H1 (cell line): ENCODE data around the gene TMC6. TPM values are rescaled to one million over a fixed set of nuclear protein-coding genes. Genes with fewer than 3 reads are reported as not detected.

Experiments
- CTCF ChIA-PET: fragments of 300-600 bp; sonication (Branson Sonifier 250); formaldehyde crosslinking; loops from one replicate; lab custom pipeline; 2021; ENCODE audit not compliant: partially characterized antibody; lab: Charles Lee
- POLR2A ChIA-PET: fragments of 300-600 bp; sonication (Branson Sonifier 250); formaldehyde crosslinking; loops from one replicate; lab custom pipeline; 2021; ENCODE audit warnings: inconsistent platforms; ENCODE audit not compliant: partially characterized antibody; lab: Charles Lee
- DNase-seq, 2 experiments: peaks; one replicate each; pipeline versions ENCODE4 v3.0.0 to v3.0.0-alpha.2; 2010 to 2022; ENCODE audit warnings: low spot score in 2 of 2, low read depth in 1 of 2, mixed read lengths in 1 of 2
- FAIRE-seq: peaks from 2 replicates; lab custom pipeline; 2011; peaks lifted over from hg19 to GRCh38; lab: Jason Lieb, UNC
- H2AFZ ChIP-seq: 2 replicates; pipeline ENCODE4 v1.8.1; 2012; ENCODE audit warnings: low read length, inconsistent platforms
- H2AK5ac ChIP-seq: 2 replicates; pipeline ENCODE4 v1.6.1; 2013; ENCODE audit warnings: low read depth, low read length
- H2BK120ac ChIP-seq: replicated peaks from 2 replicates; pipeline ENCODE3; 2013; ENCODE audit warnings: low read depth, low read length, inconsistent platforms
- H2BK12ac ChIP-seq: 2 replicates; pipeline ENCODE4 v1.6.1; 2013; ENCODE audit warnings: low read depth, low read length
- H2BK15ac ChIP-seq: 2 replicates; pipeline ENCODE4 v1.6.1; 2013; ENCODE audit warnings: low read length
- H2BK20ac ChIP-seq: 2 replicates; pipeline ENCODE4 v1.6.1; 2013; ENCODE audit warnings: low read length
- H2BK5ac ChIP-seq: 2 replicates; pipeline ENCODE4 v1.6.1; 2013; ENCODE audit warnings: low read depth, low read length
- H3K14ac ChIP-seq: 2 replicates; pipeline ENCODE4 v1.6.1; 2013; ENCODE audit warnings: inconsistent platforms; ENCODE audit not compliant: insufficient read length
- H3K18ac ChIP-seq: 2 replicates; pipeline ENCODE4 v1.6.1; 2013; ENCODE audit warnings: low read length; ENCODE audit errors: extremely low read depth
- H3K23ac ChIP-seq: 2 replicates; pipeline ENCODE4 v1.6.1; 2013; ENCODE audit warnings: inconsistent platforms; ENCODE audit not compliant: insufficient read length
- H3K23me2 ChIP-seq: 2 replicates; pipeline ENCODE4 v1.6.1; 2013; ENCODE audit warnings: low read depth, low read length
- H3K27ac ChIP-seq: 2 replicates; pipeline ENCODE4 v1.6.1; 2011; ENCODE audit warnings: low read depth, low read length, inconsistent platforms
- H3K27me3 ChIP-seq, 4 experiments: replicated peaks in 1 of 4; 1 replicate in 1 of 4; 2 replicates in 3 of 4; pipeline versions ENCODE4 v1.6.1 to v1.8.1; 2011 to 2013; ENCODE audit warnings: low read length in 3 of 4, mild to moderate bottlenecking in 3 of 4, inconsistent platforms in 2 of 4, mixed read lengths in 2 of 4, moderate library complexity in 1 of 4; ENCODE audit not compliant: control insufficient read depth in 3 of 4, insufficient read depth in 3 of 4; ENCODE audit errors: extremely low read depth in 1 of 4
- H3K36me3 ChIP-seq, 4 experiments: 2 replicates each; pipeline versions ENCODE4 v1.6.1 to v1.8.1; 2011 to 2013; ENCODE audit warnings: mild to moderate bottlenecking in 4 of 4, low read length in 3 of 4, moderate library complexity in 2 of 4, control low read depth in 1 of 4, inconsistent platforms in 1 of 4; ENCODE audit not compliant: insufficient read depth in 4 of 4, control insufficient read depth in 2 of 4
- H3K4ac ChIP-seq: replicated peaks from 2 replicates; pipeline ENCODE3; 2013; ENCODE audit warnings: low read length, low read depth, mixed read lengths, inconsistent platforms; ENCODE audit not compliant: insufficient read length
- H3K4me1 ChIP-seq, 4 experiments: replicated peaks in 1 of 4; 1 replicate in 1 of 4; 2 replicates in 3 of 4; pipeline versions ENCODE4 v1.6.1 to v1.8.1; 2011 to 2013; ENCODE audit warnings: low read length in 3 of 4, inconsistent platforms in 2 of 4, mixed read lengths in 1 of 4; ENCODE audit not compliant: insufficient read depth in 4 of 4, control insufficient read depth in 3 of 4
- H3K4me2 ChIP-seq, 2 experiments: 2 replicates each; pipeline versions ENCODE4 v1.6.1 to v1.8.1; 2011 to 2013; ENCODE audit warnings: low read depth in 2 of 2, low read length in 2 of 2, control low read depth in 1 of 2, inconsistent platforms in 1 of 2, mild to moderate bottlenecking in 1 of 2; ENCODE audit not compliant: insufficient read depth in 1 of 2
- H3K4me3 ChIP-seq, 4 experiments: fragments of 200-600, 300-600 bp in 1 of 4; sonication (generic), shearing (Covaris generic), sonication (Bioruptor Twin) in 1 of 4; 2 replicates each; pipeline versions ENCODE4 v1.5.1 to v1.8.1; 2011 to 2016; ENCODE audit warnings: low read length in 4 of 4, low read depth in 3 of 4, control low read depth in 2 of 4, inconsistent platforms in 2 of 4, mild to moderate bottlenecking in 2 of 4, mixed read lengths in 1 of 4, moderate library complexity in 1 of 4; ENCODE audit not compliant: insufficient read depth in 2 of 4; ENCODE audit errors: extremely low read depth in 1 of 4
- H3K56ac ChIP-seq: replicated peaks from 2 replicates; pipeline ENCODE3; 2013; ENCODE audit warnings: low read depth, mild to moderate bottlenecking, mixed read lengths, low read length, inconsistent platforms; ENCODE audit not compliant: insufficient read length
- H3K79me1 ChIP-seq: 2 replicates; pipeline ENCODE4 v1.6.1; 2013; ENCODE audit warnings: low read depth, low read length, control low read depth
- H3K79me2 ChIP-seq, 2 experiments: 2 replicates each; pipeline versions ENCODE4 v1.6.1 to v1.8.1; 2012 to 2013; ENCODE audit warnings: low read length in 2 of 2, mild to moderate bottlenecking in 2 of 2, inconsistent platforms in 1 of 2; ENCODE audit not compliant: insufficient read depth in 2 of 2, control insufficient read depth in 1 of 2
- H3K9ac ChIP-seq, 4 experiments: replicated peaks in 1 of 4; 1 replicate in 1 of 4; 2 replicates in 3 of 4; pipeline versions ENCODE4 v1.6.1 to v1.8.1; 2011 to 2013; ENCODE audit warnings: low read depth in 3 of 4, low read length in 3 of 4, control low read depth in 2 of 4, mild to moderate bottlenecking in 2 of 4, moderate library complexity in 2 of 4, inconsistent platforms in 1 of 4; ENCODE audit errors: extremely low read depth in 1 of 4
- H3K9me3 ChIP-seq, 2 experiments: 2 replicates each; pipeline versions ENCODE4 v1.6.1 to v1.8.1; 2012 to 2013; ENCODE audit warnings: mild to moderate bottlenecking in 2 of 2, moderate library complexity in 2 of 2, control low read depth in 1 of 2, inconsistent platforms in 1 of 2, low read depth in 1 of 2, low read length in 1 of 2, mixed read lengths in 1 of 2; ENCODE audit not compliant: insufficient read depth in 2 of 2
- H4K20me1 ChIP-seq, 2 experiments: replicated peaks in 1 of 2; 2 replicates each; pipeline versions ENCODE3 to v1.8.1; 2011 to 2013; ENCODE audit warnings: inconsistent platforms in 2 of 2, low read length in 2 of 2, mild to moderate bottlenecking in 1 of 2; ENCODE audit not compliant: insufficient read depth in 2 of 2, control insufficient read depth in 1 of 2
- H4K5ac ChIP-seq: 2 replicates; pipeline ENCODE4 v1.6.1; 2013; ENCODE audit warnings: low read length, low read depth, mixed read lengths, inconsistent platforms; ENCODE audit not compliant: insufficient read length
- H4K8ac ChIP-seq: 2 replicates; pipeline ENCODE4 v1.8.0; 2013; ENCODE audit warnings: mild to moderate bottlenecking, moderate library complexity, low read length, inconsistent platforms; ENCODE audit not compliant: insufficient read depth; ENCODE audit errors: extremely low read depth
- H4K91ac ChIP-seq: replicated peaks from 2 replicates; pipeline ENCODE3; 2013; ENCODE audit warnings: low read length, mixed read lengths, inconsistent platforms; ENCODE audit not compliant: insufficient read length
- BRCA1 ChIP-seq: IDR thresholded peaks from 2 replicates; pipeline ENCODE4 v1.6.1; 2012; ENCODE audit warnings: low read depth, low read length, improper control_type of control experiment
- EGR1 ChIP-seq: IDR thresholded peaks from 2 replicates; pipeline ENCODE4 v1.6.1; 2011; ENCODE audit warnings: low read depth, low read length, borderline replicate concordance
- FOSL1 ChIP-seq: IDR thresholded peaks from 2 replicates; pipeline ENCODE4 v1.6.1; 2011; ENCODE audit warnings: mild to moderate bottlenecking, low read depth, low read length, moderate library complexity; ENCODE audit not compliant: insufficient read depth
- GTF2F1 ChIP-seq: IDR thresholded peaks from 2 replicates; pipeline ENCODE4 v1.6.1; 2012; ENCODE audit warnings: low read depth, low read length, improper control_type of control experiment, borderline replicate concordance
- HDAC2 ChIP-seq, 2 experiments: fragments of 300-600 bp in 1 of 2; sonication (generic) in 1 of 2; IDR thresholded peaks; 2 replicates each; pipeline ENCODE4 v1.6.1; 2011 to 2012; ENCODE audit warnings: low read depth in 2 of 2, low read length in 2 of 2, mild to moderate bottlenecking in 2 of 2, moderate library complexity in 2 of 2, borderline replicate concordance in 1 of 2, inconsistent platforms in 1 of 2
- KDM5A ChIP-seq: fragments of 200-600 bp; IDR thresholded peaks from 2 replicates; pipeline ENCODE4 v1.7.1; 2012; ENCODE audit warnings: mild to moderate bottlenecking, low read length, inconsistent platforms, mixed read lengths
- NANOG ChIP-seq: IDR thresholded peaks from 2 replicates; pipeline ENCODE4 v1.6.1; 2011; ENCODE audit warnings: low read length, low read depth, mild to moderate bottlenecking, inconsistent platforms; ENCODE audit not compliant: insufficient read depth, poor library complexity, severe bottlenecking
- NRF1 ChIP-seq: IDR thresholded peaks from 2 replicates; pipeline ENCODE4 v1.6.1; 2011; ENCODE audit warnings: mild to moderate bottlenecking, low read depth, low read length, improper control_type of control experiment
- POLR2A ChIP-seq, 2 experiments: IDR thresholded peaks; 1 replicate in 1 of 2; 2 replicates in 1 of 2; pipeline ENCODE4 v1.6.1; 2011; ENCODE audit warnings: low read depth in 2 of 2, low read length in 2 of 2, mild to moderate bottlenecking in 2 of 2; ENCODE audit errors: control extremely low read depth in 1 of 2
- RNF2 ChIP-seq: fragments of 200-900, 300-1000 bp; sonication (generic); IDR thresholded peaks from 2 replicates; pipeline ENCODE4 v1.7.1; 2016; ENCODE audit warnings: borderline replicate concordance, low read depth, mild to moderate bottlenecking, antibody characterized with exemption, low read length; ENCODE audit not compliant: poor library complexity, severe bottlenecking; ENCODE audit errors: missing control alignments
- SP2 ChIP-seq: IDR thresholded peaks from 2 replicates; pipeline ENCODE4 v1.6.1; 2012; ENCODE audit warnings: mild to moderate bottlenecking, low read length, inconsistent platforms
- TBP ChIP-seq: IDR thresholded peaks from 2 replicates; pipeline ENCODE4 v1.6.1; 2011; ENCODE audit warnings: low read depth, low read length, improper control_type of control experiment
- WGBS, 2 experiments: shearing (Covaris generic) in 1 of 2; methylation state at CpG; one replicate each; pipeline versions ENCODE4 v1.1.6 to v1.1.7; 2013 to 2015; ENCODE audit warnings: low lambda C conversion rate in 2 of 2, mixed read lengths in 2 of 2, inconsistent platforms in 1 of 2, low coverage in 1 of 2, missing lambda C conversion rate in 1 of 2; ENCODE audit not compliant: insufficient replicate concordance in 2 of 2, insufficient coverage in 1 of 2, insufficient read length in 1 of 2; ENCODE audit errors: extremely low coverage in 1 of 2, missing lambda C conversion rate in 1 of 2; 5-methylcytosine and 5-hydroxymethylcytosine counted together
- polyA plus RNA-seq, 7 experiments: library from polyadenylated mRNA; depleted of rRNA in 3 of 7; stranded (reverse) in 5 of 7; unstranded in 2 of 7; fragments of >200 nt in 5 of 7; fragments of 200-250 nt in 2 of 7; gene quantifications; 1 replicate in 5 of 7; 2 replicates in 1 of 7; 4 replicates in 1 of 7; pipeline versions ENCODE4 v1.2.1 to v1.2.3, GENCODE V29; 2011 to 2013; ENCODE audit warnings: missing spikeins in 2 of 7, mixed read lengths in 2 of 7
- total RNA-seq: library from RNA; stranded (reverse); fragmentation: NEBNext Ultra II Directional; extraction: Animal tissue kit (Norgen Biotek cat#: 25700); gene quantifications from 2 replicates; pipeline ENCODE4 v1.2.1, GENCODE V29; 2021
- TF ChIP-seq, protein P1 (sequence below): IDR thresholded peaks from 2 replicates; pipeline ENCODE4 v1.6.1; 2012; ENCODE audit warnings: inconsistent platforms

The TMC6 gene
- total and polyA plus RNA-seq, 2 of the 8 experiments (the other 6 are each of a cell fraction or from before 2014, with no cell fraction given) = 39.4 to 77.6 TPM

DNA sequence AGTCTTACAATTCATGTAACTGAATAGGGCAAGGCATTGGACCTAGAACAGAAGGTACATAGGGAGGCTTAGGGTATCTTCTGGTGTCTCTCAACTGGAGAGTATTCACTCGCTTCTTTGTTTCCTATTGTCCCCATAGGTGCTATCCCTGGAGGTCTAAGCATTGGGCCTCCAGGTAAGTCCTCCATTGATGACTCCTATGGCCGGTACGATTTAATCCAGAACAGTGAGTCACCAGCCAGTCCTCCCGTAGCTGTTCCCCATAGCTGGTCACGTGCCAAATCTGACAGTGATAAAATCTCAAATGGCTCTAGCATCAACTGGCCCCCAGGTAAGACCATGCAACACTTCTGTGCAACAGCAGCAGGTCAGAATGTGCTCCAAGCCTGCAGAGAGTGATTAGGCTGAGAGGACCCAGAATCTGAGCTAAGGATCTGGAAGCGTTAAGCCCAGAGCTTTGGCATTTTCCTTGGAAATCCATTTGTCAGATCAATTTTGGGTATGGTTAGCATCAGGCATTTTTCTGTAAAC lies 35.7 kb downstream of the TMC6 start:
- Histone ChIP-seq H3K14ac (no peak overlapping the region), H4K20me1 (peaks cover 4% of the 10 kb centered on the region in 2 experiments), H2AFZ (no peak overlapping the region), H3K9ac (no peak overlapping the region), H3K79me1 (no peaks in the 10 kb centered on the region), H4K91ac (no peak overlapping the region), H2AK5ac (no peak overlapping the region), H3K4me2 (no peak overlapping the region), H3K27me3 (no peaks in the 10 kb centered on the region), H3K36me3 (peaks cover 16 to 62% (median 49%) of the 10 kb centered on the region in 4 experiments; a peak in 7 of 8 replicates), H3K18ac (no peak overlapping the region), H2BK5ac (no peak overlapping the region), H2BK15ac (no peak overlapping the region), H2BK120ac (no peak overlapping the region), H3K4me1 (no peaks in the 10 kb centered on the region), H3K9me3 (no peaks in the 10 kb centered on the region), H3K4me3 (no peak overlapping the region), H4K8ac (no peak overlapping the region), H3K23me2 (no peaks in the 10 kb centered on the region), H4K5ac (no peak overlapping the region), H2BK20ac (no peak overlapping the region), H3K27ac (no peak overlapping the region), H3K4ac (no peak overlapping the region), H3K56ac (no peak overlapping the region), H3K23ac (no peak overlapping the region), H3K79me2 (no peaks in the 10 kb centered on the region), H2BK12ac (no peak overlapping the region)
- no peak for FAIRE-seq
- ChIA-PET POLR2A (interaction anchor here (1.1 kb wide), 1 partner anchor 89 kb away, joined by 3 read pairs; no protein-coding TSS in a partner anchor), CTCF (interaction anchor here (1.1 to 3.0 kb wide), 3 partner anchors 21 to 42 kb away, joined by 3 to 12 read pairs (median 4); no protein-coding TSS in a partner anchor)
- WGBS, 2 experiments = 90% methylated on average over 6 of the region's 6 CpGs; no CpG with 5 or more reads in 1 of the 2 experiments
- DNase-seq = no peak
- TF ChIP-seq EGR1 (no peak), FOSL1 (no peak), GTF2F1 (no peak), RNF2 (no peak), POLR2A (IDR thresholded peaks at IDR 0.05; ENCODE audit: control extremely low read depth in 1 of 2, low read depth in 2 of 2, low read length in 2 of 2) (no peak), HDAC2 (IDR thresholded peaks at IDR 0.05; ENCODE audit: borderline replicate concordance in 1 of 2, low read depth in 2 of 2, low read length in 2 of 2) (no peak), NRF1 (no peak), TBP (no peak), NANOG (no peak), BRCA1 (no peak), SP2 (no peak), KDM5A (no peak)
- TF ChIP-seq, protein P1, sequence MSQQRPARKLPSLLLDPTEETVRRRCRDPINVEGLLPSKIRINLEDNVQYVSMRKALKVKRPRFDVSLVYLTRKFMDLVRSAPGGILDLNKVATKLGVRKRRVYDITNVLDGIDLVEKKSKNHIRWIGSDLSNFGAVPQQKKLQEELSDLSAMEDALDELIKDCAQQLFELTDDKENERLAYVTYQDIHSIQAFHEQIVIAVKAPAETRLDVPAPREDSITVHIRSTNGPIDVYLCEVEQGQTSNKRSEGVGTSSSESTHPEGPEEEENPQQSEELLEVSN = no peak
